ENCODE results near the gene RARB.

The RARB gene

DNA sequence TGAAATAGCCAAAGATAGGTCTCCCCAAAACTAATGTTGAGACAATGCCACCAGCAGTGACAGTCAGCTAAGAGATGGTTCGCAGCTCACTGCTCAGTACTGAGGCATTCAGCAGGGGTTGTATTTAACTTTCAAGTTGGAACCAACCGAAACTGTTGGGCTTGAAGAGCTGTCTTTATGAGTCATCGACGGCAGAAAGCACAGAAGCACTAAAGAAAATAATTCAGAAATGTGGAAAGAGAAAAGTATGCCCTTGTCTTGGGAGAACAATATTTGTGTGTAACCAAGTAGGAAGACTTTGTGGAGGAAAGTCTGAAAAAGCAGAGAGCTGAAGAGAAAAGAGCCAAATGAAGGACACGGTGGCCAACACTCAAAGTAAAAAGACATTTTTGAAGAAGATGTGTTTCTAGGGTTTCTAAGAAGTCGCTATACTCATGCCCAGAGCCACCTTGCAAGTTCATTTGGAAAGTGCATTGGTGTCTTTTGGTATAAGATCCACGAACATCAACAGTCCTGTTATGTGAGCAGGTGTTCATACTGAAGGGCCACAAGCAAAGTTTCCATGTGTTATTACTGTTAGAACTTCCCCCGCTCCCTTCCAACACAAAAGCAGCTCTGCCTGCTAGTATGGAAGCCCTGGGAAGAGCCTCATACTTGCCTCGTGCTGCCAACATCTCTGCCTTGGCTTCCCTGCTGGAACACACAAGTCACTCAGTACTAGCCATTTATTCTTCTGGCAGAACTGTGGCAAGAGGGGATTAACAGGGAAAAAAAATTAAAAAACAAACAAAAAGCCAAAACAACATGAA is 4.1 kb upstream of the RARB start:
- no peak for ATAC-seq

DNA sequence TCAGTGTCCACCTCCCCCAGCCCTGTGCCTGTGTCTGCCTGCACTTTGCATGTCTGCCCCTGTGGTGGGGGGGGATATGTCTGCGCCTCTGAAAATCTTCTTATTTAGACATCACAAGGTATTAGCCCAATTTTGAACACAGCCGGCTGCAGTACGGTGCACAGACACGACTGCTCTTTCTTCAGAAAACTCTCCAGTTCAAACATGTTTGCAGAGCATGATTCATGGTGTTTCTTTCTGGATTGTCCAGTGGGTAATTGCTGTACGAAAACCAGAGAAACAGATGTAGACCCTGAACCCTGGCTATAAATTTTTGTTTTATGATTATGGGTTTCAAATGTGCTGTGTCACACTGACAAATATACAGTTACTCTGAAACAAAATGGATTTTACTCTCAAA is 3.4 kb upstream of the RARB start:
- ATAC-seq, result no peak

DNA sequence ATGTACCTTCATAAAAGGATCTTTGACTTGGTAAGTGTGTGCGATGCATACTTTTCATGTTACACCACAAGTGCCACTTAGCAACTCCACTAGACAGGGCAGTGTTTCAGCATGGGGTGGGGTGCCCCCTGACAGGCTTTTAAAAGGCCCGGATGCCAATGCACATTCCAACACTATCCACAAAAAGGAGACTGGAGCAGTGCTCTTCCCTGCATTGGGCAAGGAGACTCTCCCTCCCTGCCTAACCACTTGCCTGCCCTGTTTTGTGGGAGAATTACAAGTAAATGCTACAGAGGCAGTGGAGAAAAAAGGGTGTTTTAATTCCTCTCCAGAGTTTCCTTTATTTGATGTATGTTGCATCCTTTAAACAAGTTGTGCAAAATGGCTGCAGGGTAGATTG is 1.7 kb upstream of the RARB start:
- no peak for ATAC-seq

DNA sequence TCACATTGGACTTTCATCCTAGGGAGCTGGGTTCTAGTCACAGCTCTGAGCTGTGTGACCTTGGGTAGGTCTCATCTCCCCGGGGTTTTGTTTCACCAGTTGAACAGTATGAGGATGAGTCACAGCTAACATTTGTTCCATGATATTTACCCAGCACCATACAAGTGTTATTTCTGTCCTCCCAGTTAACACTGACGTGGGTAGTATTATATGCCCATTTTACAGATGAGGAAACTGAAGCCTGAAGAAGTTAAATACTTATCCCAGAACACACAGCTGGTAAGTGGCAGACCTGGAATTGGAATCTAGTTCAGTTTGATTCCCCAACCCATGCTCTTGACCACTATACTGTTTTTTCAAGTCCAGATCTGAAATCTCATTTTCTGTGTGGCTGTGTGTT is 908 bp upstream of the RARB start:
- ATAC-seq, result no peak

DNA sequence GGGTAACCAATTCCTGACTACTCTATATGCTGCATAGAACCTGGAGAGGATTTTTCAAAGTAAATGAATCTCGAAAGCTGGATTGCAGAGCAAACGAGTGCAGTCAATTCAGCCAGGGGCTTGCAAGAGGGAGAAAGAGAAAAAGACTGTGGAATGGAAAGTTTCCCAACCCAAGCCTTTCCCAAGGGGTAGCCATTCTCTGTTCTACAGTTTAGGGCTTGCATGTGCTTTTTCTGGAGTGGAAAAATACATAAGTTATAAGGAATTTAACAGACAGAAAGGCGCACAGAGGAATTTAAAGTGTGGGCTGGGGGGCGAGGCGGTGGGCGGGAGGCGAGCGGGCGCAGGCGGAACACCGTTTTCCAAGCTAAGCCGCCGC is 511 bp upstream of the RARB start:
- no peak for ATAC-seq

DNA sequence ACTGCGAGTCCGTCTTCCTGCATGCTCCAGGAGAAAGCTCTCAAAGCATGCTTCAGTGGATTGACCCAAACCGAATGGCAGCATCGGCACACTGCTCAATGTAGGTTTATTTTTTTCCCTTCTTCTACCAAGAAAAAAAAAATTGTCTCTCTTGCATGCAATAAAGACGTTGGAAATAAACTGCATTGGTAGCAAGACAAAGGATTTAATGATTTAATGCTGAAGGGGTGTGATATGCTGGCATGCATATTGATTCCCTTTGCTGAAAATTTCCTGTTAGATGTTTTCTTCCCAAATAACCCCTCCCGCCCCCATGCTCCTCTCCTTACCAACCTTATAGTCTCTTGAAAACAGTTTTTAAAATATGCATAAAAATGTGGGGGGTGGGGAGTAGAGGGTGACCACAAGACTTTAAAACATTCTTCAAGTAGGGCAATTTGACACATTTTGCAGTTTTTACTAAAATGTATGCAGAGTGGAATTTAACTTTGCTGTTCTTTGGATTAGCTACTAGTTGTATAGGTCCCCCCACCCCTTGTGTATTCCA is 799 bp downstream of the RARB start:
- ATAC-seq, result no peak

DNA sequence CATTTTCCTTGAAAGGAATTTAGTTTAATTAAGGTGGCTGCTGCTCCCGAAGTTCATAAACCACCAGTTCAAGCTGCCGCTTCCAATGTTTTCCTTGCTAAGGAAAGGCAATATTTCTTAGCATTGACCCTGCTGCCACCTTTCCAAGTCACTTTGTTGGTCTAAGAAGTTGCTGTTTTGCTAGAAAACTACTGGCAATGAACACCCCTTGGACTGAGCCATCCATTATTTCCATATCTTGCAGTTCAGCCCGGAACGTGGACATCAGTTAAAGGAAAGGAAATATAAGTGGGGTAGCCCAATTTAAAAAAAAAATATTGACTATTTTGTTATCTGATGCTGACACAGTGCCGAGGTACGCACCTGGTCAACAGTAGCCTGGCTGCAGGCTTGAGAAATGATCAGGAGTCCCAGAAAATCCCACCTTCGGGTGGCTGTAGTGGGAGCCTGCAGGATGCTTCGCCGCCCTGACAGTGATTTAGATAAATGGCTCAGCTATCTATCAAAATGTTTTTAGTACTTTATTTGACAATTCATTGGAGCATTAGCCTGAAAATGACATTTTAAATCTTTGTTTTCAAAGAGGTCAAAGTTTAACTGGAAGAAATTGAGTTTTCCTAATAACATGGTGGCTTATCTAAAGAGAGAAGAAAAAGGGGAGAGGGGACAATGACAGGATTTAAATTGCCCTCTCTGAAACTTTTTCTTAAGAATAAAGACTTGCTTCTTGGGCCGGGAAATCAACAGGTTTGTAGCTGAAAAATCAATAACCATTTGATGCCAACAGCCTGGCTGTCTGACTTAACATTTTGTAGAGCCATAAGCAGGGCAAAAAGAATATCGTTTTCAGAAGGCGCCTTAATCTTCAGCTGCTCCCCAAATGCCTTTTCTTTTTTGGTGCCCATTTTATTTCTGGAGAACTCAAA is 1.6 kb downstream of the RARB start:
- ATAC-seq, result no peak

DNA sequence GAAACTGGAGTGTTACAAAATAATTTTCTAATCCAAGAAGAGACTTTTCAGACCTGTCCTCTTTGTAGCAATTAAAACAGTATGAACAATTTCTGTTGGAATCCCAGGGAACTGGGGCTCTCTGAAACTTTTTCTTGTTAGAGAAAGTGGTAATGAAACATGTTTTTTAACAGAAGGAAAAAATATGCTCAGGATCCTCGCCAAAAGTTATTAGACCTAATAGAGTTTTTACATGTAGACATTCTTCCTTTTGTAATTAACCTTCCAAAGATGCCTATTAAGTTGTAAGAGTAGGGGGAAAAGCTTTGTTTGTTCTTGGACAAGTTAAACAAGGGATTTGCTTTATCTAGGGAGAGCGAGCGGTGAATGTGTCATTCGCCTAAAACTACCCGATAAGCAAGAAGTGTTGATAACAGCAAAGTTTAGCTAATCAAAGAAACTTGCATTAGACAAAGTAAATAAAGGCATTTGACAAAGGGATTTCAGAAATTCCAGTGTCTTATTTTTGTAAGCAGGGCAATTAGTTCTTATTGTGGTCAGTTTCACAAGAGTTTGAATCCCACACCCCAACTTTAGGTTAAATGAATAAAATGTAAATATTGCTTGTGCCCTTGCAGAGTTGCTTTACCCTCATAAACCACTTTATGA is 2.3 kb downstream of the RARB start:
- no peak for ATAC-seq

DNA sequence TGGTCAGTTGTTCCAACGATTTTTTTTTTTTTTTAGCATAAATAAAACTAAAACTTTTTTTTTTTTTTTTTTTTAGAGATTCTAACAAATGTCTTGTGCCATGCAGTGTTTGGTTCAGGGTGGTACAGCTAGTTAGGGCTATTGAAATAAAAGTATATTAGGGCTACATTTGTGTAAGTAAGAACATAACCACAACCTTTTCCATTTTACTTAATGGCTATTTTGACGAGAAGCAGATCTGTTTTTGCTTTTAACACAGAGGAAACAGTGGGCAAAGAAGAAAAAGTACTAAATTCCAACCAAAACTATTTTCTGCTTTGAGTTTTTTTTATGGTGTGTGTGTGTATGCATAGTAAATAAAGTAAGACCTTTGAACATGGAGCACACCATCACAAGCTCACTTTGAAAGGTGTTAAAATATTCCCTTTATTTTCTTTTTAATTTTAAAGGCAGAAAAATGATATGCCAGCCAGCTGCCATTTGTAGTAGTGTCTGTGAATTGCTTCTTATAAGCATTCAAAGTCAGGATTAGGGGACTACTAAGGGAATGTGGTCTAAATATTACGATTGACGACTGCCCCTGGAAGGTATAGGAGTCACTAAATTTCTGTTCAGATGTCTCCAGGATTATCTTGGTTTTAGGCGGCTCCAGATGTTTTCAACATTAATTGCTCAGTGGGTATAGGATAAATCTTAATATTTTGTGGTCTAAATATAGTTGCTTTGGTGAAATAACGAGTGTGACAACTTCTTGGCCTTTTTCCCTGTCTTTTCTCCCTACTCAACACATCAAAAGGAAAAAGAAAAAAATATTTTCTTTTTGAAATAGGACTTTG is 3.1 kb downstream of the RARB start:
- no peak for ATAC-seq

DNA sequence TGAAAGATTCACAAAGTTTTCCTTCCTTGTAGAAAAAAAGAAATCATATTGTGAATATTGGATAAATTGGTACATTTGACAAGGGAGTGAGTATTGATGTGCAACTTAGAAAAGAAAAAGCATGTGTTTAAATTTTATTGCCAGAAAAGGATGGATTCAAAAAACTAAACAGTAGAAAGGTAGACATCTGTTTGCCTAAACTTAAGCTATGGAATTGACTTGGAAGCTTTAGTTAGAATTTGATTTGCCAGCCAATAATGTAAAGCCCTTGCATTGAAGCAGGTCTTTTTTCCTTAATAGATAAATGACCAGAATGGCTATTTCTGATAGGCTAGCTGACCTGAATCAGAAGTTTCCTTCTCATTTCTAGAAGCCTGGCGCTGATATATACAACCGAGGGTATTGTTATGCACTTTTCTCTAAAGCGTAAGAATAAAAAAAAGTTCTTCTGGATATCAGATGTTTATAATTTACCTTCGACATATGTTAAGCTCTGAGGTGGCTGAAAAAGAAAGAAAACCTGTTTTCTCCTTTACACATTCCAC is 4.2 kb downstream of the RARB start:
- no peak for ATAC-seq

DNA sequence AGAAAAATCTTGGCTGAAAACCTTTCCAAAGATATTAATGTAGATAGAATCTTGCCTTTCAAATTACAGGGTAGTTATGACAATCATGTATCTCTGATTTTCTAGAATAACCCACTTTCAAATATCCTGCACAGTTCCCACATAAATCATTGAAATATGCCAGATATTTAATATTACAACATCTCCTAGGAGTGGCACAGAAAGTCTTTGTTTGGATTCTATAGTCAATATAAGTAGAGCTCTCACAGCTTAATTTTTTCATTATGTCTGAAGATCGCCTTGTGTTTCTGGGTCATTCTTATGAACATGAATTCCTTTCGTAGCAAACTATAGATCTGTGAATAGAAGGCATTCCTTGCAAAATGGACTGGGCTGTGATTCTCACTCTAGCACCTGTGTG is 5.0 kb downstream of the RARB start:
- ATAC-seq, result no peak

DNA sequence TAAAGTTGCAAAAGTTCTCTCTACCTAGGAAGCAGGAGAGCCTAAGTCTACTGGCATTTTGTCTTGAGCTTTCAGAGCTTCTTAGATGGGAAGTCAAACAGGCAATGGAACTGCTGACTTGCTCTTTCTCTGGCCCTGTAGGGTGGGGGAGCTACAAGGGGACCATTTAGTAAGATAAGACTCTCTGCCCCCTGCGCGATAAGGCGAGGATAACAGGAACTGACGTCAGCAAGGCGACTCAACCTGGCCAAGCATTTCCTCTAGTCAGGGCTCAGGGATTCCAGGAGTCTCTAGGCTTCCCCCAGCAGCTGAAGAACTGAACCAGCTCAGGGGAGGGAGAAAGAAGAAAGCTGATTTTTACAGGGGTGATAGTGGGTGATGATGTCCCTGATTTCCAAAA is 5.8 kb downstream of the RARB start:
- ATAC-seq, result no peak

DNA sequence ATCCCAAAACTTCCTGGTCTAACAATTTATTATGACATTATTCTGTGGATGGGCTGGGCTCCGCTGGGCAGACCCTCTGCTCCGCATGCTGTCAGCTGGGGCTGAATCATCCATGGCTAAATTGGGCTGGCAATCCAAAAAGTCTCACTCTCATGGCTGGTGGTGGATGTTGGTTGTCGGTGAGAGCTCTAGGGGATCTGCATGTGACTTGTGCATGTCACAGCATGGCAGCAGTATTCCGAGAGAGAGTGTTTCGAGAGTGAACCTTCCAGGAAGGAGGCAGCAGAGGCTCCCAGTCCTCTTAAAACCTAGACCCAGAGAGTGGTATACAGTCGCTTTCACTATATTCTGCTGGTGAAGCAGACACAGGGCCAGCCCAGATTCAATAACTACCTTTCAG is 9.9 kb downstream of the RARB start:
- ATAC-seq, result no peak

DNA sequence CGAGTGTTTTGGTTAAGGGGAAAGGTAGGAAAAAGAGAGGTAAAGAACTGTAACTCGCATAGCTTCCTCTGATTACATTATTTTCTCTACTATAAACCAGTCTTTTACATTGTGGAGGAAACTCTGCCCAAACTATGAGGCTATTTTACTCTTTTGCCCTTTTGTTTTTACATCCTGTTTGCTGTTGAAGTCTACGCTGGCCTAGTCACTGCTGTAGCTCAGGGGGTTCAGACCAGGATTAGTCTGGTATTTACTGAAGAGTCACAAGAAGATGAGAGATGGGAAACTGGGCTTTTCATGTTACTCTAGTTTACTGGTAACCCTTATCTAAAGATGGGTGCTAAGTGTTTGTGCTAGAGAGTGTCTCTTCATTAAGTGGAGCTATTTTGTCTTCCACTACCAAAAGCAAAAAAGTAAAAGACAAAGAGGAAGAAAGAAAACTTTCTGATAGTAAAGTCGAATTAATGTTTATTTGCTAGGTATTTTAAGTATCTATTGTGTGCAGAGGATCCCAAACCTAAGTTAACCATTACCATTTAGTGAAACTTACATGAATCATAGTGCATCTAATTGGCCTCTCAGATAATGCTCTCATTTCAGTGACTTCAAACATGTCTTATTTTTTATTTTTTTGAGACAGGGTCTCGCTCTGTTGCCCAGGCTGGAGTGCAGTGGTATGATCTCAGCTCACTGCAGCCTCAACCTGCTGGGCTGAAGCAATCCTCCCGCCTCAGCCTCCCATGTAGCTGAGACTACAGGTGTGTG is 10.9 kb downstream of the RARB start:
- ATAC-seq, result no peak

DNA sequence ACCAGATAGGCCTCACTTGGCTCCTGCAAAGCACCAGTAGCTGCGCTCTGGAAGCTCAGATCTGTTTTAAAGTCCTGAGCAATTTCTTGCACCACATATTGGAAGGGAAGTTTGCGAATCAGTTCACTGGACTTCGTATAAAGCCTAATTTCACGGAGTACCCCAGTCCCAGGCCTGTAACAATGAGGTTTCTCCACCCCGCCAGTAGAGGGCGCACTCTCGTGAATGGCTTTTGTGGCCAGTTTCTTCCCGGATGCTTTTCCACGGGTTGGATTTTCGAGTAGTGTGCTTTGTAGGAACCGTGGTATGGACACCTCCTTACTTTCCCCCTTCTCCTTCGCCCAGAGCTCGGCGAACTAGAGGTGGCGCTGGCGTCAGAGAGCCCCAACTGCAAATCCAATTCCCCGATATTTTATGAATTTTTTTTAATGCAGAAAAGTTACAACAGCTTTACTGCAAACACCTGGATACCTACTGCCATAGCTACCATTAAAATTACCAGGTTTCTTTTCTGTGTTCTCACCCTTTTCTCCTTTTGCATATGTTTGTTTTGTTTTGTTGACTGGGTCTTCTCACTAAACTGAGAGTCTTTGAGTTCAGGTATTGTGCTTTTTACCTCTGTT is 13.3 kb downstream of the RARB start:
- ATAC-seq, result no peak

DNA sequence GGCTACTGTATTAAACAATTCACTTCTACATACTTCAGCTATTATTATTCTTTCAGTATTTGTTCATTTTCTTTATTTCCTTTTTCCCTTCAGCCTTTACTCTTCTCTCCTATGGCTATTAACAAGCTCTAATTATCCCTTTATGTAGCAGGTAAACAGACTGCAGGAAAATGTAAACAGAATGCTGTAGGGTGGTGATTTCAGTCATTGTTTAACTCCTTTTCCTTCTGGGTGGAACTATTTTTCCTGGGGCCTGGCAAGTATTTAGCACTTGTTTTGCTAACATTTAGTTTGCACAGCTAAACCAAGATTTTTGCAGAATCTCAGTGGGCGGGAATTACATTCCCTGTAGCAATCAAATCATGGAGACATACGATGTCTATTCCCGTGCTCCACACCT is 14.4 kb downstream of the RARB start:
- ATAC-seq, result no peak

DNA sequence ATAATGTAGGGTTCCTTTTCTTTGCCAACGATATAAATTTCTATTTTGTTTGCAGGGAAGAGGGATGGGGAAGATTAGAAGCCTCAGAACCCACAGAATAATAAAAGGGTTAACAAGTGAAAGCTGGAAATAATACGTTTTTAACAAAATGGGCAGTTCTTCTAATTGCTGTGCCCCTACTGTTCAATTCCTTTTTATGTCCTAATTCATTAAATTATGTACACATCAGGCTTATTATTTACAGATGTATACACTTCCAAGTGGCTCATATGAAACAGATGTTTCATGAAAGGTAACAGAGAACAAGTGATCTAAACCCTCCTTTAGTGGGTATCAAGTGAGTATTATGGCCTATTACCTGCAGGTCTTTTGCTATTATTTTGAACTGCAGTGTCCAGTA is 16.2 kb downstream of the RARB start:
- no peak for ATAC-seq

DNA sequence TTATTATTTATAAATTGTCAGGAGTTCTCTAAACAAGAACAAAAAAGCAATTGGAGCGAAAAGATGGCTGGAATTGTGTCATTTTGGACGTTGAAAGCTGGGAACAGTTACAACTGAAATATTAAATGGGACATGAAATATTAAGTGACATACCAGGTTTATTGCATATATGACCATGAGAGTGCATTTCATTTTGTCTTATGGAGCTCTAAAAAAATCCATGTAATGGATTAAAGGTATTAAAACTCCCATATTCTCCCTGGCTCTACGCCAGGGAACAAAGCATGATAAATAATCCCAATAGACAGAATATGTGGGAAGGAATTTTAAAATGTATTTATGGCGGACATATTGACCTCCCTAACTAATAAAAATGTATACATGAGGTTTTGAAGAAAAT is 17.7 kb downstream of the RARB start:
- no peak for ATAC-seq

DNA sequence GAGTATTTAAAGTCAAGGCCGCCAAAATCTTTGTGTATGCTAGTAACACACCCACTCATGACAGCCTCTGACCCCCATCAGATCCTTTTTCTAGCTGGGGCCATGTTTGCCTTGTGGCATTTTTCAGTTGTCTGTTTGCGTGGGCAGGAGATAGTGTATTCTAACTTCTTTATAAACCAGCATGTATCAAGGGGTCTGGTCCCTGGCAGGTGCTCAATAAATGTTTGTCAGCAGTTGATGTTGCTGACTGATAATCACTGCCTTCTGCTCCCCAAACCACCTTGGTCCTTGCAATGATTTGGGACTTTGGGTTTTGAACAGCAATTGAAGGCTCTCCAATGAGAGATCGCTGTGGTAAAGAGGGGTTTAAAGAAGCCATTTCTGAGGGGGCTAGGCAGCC is 19.2 kb downstream of the RARB start:
- no peak for ATAC-seq

DNA sequence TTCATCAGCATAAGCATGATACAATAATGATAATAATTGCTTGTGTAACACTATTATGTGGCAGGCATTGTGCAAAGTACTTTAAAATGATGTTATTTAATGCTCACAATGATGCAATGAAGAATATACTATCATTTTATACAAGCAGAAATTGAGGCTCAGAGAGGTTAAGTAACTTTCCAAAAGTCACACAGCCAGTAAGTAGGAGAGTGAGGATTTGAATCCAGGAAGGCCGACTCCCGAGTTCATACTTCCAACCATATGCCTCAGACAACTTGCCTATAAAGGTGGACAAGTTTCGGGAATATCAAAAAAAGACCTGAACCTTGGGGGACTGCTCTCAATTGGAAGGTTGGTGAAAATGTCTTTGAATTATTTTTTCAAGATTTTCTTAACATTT is 19.9 kb downstream of the RARB start:
- no peak for ATAC-seq
